Fibroblast of skin of scalp (primary cell): ENCODE results near the gene CLIC6.
A peak's percentile ranks its signal among the peaks of the same experiment; 100 is the strongest.
"Not testable (repeated sequence)": the region's sequence is repeated elsewhere in the genome, so short reads cannot be mapped to it uniquely, and the experiment has no call there.

Experiments
- DNase-seq: peaks from one replicate; pipeline ENCODE4 v3.0.0-alpha.2; 2013

The CLIC6 gene

DNA sequence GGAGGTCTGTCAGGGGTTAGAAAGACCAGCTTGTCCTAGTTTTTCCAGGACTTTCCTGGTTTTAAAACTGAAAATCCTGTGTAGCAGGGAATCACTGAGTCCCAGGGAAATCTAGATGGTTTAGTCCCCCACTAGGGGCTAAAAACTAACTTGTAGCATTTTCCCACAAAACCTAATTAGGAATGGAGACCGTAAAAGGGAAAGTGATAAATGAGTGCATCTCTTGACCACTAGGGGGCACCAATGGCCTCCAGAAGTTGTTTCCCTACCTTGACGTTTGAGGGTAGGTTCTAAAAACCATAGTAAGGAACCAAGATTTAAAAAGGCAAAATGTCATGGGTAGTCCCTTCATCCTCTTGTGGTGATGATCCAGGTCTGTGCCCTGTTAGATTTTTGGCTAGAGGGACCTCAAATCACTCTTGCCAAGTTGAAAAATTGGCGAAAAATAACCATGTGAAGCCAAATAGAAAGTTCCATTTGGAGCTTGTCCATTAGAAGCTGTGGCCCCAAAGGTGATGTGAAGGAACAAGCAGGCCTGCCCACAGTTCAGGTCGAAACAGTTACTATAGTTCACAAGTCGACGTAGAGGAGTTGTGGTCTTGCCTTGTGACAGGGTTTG, 24.5 kb downstream of the CLIC6 start:
- peak; percentile 74 for DNase-seq

DNA sequence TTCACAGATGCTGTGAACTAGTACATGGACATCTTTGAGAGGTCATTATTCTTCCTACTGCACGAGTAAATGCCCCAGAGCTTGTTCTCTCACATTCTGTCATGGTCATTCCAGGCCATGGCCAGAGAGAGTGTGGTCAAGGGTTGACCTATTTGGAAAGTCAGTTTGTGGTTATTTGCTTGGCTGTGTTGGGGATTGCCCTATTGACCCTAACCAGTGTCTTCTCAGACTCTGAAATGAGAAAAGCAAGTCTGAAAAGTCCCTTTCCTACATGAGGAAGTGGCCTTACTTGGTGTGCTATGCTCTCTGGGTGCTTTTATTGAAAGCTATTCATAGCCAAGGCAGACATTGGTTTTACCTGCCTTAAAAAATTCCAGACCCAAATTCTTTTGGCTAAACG, 26.6 kb downstream of the CLIC6 start:
- DNase-seq = no peak

DNA sequence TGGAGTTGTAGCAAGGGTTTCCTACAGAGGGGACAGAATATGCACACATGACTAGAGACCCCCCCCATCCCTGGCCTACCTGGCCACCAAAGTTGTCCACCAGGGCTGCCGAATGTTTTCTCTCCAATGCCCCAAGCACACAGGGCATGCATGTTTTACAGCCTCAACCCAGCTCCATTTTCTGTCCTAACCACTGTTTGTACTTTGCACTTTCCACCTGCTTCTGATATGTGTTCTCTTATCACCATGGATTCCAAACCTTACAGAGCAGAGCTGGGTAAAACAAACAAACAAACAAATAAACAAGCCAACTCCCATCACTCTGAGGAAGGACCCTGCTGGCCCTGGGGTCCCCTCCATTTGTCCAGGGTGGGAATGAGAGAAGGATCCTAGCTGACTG, 27.3 kb downstream of the CLIC6 start:
- no peak for DNase-seq

DNA sequence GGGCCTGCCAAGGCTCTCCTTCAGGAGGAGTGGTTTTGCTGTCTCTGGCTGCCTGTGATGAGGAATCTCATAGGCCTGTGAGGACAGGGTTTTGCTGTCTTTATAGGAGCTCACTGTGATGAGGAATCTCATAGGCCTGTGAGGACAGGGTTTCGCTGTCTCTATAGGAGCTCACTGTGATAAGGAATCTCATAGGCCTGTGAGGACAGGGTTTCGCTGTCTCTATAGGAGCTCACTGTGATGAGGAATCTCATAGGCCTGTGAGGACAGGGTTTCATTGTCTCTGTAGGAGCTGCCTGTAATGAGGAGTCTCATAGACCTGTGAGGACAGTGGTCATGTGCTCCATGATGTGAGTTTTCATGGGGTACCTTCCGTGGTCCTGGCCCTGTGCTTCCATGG, 29.0 kb downstream of the CLIC6 start:
- DNase-seq = no peak

DNA sequence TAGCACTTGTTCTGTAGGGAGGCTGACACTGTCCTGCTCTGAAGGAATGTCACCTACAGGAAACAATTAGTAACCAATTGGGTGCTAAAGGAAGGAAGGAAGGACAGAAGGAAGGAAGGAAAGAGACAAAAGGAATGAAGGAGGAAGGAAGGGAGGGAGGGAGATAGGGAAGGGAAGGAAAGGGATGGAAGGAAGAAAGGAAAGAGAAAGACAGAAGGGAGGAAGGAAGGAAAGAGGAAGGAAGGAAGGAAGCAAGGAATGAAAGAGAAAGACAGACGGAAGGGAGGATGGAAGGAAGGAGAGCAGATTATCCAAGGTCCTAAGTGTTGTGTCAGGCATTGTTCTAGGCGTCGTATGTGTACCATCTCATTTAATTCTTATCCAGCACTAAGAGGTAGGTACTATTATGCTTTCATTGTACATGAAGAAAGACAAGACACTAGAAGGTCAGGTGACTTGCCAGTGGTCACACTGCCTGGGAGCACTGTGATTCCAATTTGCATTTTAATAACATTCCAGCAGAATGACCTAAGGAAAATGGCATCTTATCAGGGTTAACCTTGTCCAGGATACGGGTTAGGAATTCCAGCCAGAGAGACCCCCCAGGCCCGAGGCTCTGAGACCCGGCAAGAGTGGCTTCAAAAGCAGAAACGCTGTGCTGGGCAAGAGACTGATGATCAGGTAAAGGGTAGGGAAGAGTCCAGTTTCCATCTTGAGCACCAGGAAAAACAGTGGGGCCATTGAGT, 29.6 kb downstream of the CLIC6 start:
- DNase-seq = peak; percentile 10

DNA sequence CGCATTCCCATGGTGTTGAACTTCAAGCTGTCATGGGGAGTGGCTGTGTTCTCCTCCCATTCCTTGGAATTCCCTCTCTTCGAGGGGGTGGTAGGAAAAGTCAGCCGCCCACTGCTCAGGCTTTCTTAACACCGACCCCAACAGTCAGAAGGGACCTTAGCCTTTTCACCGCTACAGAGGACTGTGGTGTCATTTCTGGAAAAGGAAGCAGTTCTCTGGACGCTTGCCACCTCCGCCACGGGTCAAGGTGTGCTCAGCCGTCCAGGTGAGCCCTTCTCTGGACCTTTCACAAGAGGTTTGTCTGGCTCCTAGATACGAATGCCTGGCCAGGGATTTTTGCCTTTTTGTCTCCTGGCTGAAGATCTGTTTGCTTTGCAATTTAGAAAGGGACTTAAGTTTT, 31.8 kb downstream of the CLIC6 start:
- DNase-seq = no peak

DNA sequence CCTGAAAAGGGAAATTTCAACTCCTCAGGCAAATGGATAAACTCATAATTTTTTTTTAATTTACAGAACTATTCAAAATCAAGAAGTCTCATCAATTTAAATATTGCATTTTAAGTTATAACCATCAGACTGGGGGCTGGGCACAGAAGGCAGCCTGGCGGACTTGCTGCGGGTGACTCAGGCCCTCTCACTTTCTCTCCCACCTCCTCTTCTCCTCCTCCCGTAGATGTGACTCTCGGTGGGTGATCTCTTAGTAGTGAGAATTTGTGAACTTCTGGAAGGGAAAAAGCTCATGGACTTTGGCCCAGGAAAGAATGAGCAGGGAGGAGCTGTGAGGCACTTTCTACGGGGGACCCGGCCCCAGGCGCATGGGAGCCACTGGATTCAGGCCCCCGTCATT, 32.9 kb downstream of the CLIC6 start:
- no peak for DNase-seq

DNA sequence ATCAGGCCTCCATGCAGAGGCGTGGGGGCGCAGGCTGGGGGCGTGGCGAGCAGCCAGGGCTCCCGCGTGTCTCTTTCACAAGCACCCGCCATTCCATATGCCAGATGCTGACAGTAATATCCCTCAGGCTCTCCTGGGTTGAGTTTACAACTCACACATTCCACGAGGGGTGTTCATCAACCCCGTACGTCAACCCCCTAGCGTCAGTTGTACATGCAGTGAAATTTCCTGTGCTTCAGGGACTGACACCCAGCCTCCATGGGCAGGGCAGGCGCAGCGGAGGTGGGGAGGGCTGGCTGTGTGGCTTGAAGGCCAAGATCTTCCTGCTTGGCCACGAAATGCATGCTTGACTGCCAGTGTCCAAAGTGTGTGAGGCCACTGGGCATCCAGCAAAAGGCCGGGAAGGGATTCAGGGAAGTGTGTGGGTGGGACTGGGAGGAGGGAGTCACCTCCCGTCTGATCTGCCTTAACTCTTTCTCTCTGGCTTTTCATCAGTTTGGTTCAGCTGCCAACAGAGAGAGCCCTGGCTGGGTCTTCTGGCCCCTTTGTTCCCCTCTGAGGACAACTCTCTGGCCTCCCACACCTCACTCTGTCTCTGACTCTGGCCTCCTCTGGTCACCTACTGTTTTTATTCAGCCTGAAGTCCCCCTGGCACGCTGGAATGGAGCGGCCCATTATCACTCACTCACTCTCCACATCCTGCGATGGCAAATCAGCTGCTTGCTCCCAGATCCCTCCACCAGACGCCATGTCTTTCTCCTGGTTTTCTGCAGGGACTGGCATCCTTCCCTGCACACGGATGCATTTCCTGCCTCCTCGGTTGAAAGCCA, 33.8 kb downstream of the CLIC6 start:
- DNase-seq = peak; percentile 82

DNA sequence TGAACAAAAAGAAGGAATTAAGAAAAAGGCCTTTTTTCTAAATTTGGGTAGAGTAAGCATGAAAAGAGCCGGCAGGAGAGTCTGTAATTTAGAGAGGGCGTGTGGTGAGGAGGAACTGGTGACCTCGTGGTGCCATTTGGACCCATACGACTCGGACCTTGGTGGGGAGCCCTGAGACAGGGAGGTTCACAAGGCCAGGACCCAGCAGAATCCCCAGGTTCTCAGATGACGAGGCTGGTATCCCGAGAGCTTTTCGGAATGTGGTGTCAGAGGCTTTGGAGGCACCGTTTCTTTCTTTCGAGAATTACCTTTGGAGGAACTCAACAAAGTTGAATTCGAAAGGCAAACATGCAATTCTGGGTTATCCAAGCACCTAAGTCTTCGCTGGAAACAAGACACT, 34.8 kb downstream of the CLIC6 start:
- no peak for DNase-seq

DNA sequence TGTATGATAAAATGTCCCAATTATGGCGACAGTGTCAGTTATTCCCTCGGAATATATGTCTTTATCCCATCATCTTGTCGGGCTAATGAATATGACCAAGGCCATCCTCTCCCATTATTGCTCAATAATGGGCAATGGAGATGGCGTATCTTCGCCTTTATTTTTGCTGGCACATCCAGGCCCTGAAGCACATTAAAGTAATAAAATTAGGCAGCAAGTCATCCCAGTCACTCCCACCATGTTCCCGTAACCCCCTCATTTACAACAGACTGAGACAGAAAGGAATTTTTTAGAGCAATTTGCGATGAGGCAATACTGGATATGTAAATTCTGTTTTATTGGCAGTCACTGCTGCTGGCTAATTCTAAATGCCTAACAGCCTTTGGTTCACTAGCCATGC, 35.3 kb downstream of the CLIC6 start:
- DNase-seq = peak; percentile 24

DNA sequence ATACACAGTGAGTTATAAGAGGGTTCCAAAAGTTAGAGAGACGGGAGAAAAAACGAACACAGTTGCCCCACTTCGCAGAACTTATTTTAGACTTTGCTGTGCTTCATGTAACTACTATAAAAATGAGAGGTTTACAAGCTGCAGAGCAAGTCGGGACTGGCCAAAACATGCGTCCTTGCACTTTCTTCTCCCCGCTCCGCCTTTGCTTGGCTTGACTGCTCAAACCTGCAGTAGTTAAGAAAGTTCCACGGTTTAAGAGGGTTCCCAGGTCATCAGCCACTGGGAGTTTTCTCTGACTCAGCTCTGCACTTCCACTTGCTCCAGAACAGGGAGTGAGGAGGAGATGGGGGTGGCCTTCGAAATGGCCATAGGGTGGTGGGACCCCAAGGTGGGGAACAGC, 36.2 kb downstream of the CLIC6 start:
- DNase-seq = no peak

DNA sequence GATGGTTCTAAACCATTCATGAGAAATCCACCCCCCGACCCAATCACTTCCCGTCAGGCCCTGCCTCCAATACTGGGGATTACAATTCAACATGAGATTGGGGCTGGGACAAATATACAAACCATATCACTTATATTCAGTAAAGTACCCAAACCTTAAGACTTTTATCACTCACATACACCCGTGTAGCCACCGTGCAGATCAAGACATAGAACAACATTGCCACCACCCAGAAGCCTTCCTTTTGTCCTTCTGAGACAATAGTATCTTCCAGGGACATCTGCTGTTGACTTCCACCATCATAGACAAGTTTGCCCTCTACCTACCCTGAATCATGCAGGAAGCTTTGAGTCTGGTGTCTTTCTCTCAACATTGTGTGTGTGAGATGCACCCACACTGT, 37.5 kb downstream of the CLIC6 start:
- DNase-seq = no peak

DNA sequence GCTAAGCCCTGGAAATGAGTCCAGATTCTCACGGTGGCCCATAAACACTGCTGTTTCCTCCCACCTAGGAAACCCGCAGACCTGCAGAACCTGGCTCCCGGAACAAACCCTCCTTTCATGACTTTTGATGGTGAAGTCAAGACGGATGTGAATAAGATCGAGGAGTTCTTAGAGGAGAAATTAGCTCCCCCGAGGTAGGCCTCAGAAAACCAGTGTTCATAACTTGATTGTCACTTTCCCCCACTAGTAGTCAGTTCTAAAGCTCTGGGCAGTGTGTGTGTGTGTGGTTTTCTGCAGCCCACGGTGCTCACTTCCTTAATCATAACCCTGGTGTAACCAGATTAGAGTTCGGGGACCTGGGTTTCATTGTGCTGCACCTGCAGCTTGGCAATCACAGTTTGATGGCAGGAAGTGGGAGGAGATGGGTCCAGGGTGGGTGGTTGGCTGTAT, 39.1 kb downstream of the CLIC6 start:
- no peak for DNase-seq

DNA sequence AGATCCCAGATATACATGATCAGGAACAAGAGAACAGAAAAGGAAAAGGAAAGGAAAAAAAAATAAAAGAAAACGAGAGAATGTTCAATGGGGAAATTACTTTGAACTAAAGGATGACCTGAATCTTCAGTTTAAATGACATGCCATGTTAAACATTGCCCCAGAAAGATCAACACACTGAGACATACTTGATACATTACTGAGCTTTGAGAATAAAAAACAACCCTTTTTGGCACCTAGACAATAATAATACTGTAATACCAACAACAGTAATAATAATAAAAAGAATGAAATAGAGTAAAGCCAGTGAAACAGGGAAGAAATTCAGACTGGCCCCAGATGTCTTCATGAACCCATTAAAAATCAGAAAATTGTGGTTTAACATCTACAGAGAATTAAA, 44.8 kb downstream of the CLIC6 start:
- DNase-seq = peak; percentile 58

DNA sequence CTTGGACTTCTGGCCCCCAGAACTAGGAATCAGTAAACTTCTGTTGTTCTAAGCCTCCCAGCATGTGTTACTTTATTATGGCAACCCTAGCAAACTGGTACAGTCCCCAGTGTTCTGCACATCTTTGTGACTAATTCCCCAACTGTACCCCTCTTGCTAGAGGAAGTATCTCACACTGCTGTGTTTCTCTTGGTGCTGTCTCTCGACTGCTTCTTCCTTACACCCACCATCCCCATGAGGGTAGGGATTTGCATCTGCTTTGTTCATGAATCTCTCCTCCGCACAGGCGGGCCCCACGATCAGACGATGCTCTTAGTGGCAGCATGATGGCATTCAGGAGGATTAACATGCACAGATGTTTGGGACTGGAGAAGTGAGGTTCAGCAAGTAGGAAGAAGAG, 46.7 kb downstream of the CLIC6 start:
- DNase-seq = no peak

DNA sequence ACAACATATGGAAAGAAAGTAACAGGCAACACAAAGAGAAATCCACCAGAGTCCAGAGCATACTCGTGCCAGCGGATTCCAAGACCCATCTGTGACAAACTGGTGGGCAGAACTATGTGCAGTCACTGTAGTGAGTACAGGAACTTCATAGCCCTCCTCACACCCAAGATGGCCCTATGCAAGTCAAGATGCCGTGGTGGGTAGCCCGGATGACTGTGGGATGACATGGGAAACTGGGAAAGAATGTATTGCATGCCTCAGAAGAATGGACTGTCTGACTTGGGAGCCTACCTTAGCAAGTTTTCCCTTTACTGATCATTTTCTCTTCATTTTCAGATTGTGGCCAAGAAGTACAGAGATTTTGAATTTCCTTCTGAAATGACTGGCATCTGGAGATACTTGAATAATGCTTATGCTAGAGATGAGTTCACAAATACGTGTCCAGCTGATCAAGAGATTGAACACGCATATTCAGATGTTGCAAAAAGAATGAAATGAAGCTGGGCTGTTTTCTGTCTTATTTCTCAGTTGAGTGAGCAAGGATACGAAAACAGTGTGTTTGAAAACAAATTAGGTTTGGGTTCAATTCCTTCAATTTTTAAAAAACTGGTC, 47.3 kb downstream of the CLIC6 start:
- peak; percentile 8 for DNase-seq

DNA sequence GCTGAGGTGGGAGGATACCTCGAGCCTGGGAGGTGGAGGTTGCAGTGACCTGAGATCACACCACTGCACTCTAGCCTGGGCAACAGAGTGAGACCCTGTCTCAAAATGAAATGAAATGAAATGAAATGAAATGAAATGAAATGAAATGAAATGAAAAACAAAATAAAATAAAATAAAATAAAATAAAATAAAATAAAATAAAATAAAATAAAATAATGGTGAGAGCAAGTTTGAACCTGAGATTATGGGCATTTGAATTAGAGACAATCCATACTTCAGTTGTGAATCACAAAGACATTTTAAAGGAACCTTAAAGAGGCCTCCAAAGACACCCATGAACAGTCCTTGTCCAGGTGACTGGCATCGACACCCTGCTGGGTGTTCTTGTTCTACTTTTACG, 49.7 kb downstream of the CLIC6 start:
- not testable (repeated sequence) for DNase-seq

DNA sequence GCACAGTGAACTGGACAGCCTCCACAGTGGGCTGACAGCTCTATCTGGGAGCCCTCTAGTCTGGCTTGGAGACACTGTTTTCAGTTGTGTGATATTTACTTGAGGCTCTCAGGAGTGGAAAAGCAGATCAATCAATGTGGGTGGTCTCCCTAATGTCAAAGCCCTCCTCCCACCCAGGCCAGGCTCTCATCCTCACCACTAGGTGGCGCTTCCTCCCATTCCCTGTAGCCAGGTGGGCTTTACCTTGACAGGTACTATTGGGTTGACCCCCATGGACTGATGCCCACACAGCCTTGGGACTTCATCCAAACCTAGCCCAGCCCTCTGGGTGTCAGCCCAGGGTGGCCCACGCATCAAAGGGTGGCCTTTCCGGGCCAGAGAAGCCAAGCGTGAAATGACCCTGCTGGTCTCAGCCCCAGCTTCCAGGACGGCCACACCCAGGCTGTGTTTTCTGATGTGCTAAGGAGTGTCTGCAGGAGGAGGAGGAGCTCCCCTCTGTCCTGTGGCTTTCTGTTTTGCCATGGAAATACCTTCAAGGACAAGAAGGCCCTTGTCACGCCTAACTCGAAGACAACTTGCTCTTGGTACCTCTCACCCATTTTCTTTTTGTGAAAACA, 54.0 kb downstream of the CLIC6 start:
- DNase-seq = no peak

DNA sequence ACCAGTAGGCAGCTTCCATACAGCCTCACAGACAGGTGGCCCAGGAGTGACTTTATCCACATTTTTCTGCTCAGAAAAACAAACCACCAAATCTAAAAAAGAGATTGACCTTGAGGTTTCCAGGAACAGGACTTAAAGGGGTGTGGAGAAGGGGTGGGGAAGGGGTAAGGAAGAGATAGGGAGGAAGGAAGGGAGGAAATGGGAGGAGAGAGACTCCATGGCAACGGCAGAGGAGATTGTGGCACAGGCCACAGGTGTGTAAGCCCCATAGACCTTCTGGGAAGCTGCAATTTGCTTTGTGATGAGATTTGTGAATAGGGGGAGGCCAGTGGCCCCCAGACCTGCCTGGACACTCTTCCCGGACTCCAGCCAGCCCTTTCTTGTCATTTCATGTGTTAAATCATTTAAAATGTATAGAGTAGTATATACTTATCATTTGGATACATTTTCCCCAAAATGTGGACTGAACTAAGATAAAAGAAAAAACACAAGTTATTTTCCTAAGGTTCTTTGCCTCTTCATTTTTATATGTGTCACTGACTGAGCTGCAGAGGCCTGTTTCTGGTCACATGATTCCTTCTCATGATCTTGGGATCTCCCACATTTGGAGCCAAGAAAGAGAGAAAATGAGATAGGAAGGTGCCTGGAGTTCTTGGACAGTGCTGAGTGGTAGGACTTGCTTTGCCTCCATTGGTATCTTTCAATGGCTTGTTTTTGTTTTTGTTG, 55.5 kb downstream of the CLIC6 start:
- DNase-seq = no peak

DNA sequence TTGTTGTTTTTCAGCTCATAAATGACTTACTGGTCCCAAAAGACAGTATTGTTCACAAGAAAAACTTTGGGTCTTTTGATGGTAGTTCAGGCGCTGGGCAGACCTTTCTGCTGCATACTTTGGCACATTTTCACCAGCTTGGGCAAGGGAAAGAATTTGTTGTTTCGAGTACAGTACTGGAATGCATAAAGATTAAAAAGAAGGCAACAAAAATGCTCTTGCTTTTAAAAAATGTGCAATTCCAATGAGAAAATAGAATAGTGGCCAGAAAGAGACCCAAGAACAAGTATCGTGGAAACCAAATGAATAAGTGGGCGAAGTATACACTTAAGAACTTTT, 56.0 kb downstream of the CLIC6 start:
- no peak for DNase-seq

DNA sequence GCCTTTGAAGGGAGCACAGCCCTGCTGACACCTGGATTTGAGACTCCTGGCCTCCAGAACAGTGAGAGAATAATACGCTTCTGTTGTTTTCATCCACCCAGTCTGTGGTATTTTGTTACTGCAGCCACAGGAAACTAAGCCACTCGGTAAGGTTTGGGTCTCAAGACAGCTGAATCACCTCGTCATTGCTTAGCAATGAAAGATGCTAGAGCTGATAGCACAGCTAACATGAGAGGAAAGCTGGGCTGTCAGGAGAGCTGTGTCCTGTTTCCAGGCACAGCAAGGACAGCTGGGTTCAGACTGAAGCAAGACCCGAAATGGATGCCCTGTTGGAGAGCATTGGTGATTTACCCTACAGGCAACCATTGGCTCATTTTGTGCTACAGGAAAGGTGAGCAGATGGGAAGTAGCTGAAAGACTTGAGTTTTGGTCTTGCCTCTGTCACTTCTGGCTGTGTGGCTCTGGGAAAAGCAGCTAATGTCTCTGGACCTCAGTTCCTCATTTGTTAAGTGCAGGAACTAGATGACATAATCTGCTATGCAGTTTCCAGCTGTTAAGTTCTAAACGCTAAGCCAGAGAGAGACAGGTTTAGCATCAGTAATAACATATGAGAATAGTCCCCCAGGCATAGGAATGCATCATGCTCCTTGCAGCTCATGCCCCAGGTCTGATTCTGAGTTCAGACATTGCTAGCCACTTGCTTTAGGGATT, 58.0 kb downstream of the CLIC6 start:
- DNase-seq = no peak

DNA sequence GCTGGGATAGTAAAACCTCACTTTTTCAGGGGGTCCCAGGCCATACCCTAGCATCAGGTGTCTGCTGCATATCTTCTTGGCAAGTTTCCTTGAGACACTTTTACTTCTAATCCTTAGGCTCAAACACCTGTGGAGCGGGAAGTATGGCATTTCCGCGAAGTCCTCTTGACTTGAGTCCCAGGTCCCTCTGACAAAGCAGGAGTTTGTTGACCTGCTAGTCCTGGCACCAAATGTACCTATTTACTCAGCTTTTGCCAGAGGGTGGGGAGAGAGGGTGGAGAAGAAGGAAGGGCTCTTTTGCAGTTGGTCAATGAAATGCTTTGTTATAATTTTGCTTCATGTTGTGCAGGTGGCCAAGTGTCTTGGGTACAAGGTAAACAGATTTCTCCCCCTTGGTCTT, 59.7 kb downstream of the CLIC6 start:
- DNase-seq = no peak
